Neuronal stem cell (in vitro differentiated cells): ENCODE data around the gene PRSS48. TPM values are rescaled to one million over a fixed set of nuclear protein-coding genes. Genes with fewer than 3 reads are reported as not detected.

ENCODE experiments used
- DNase-seq: peaks from one replicate; pipeline ENCODE4 v3.0.0-alpha.2; 2013; ENCODE audit warnings: low spot score
- H2AFZ ChIP-seq: one replicate; pipeline ENCODE4 v1.6.1; 2013; ENCODE audit warnings: mild to moderate bottlenecking, low read length, inconsistent platforms
- H2AK5ac ChIP-seq: 2 replicates; pipeline ENCODE4 v1.6.1; 2013; ENCODE audit warnings: low read depth, mild to moderate bottlenecking, inconsistent platforms, low read length, moderate library complexity, mixed read lengths
- H2BK120ac ChIP-seq: 2 replicates; pipeline ENCODE4 v1.6.1; 2013; ENCODE audit warnings: low read depth, mild to moderate bottlenecking, inconsistent platforms, low read length, moderate library complexity, mixed read lengths
- H2BK12ac ChIP-seq: one replicate; pipeline ENCODE4 v1.6.1; 2013; ENCODE audit warnings: low read length, inconsistent platforms
- H2BK15ac ChIP-seq: 2 replicates; pipeline ENCODE4 v1.6.1; 2013; ENCODE audit warnings: mild to moderate bottlenecking, low read length, inconsistent platforms, mixed read lengths
- H2BK5ac ChIP-seq: one replicate; pipeline ENCODE4 v1.6.1; 2013; ENCODE audit warnings: inconsistent platforms, mild to moderate bottlenecking, low read length, moderate library complexity
- H3K14ac ChIP-seq: one replicate; pipeline ENCODE4 v1.6.1; 2013; ENCODE audit warnings: low read length, inconsistent platforms
- H3K18ac ChIP-seq: 2 replicates; pipeline ENCODE4 v1.6.1; 2013; ENCODE audit warnings: low read length, inconsistent platforms
- H3K23ac ChIP-seq: 2 replicates; pipeline ENCODE4 v1.6.1; 2013; ENCODE audit warnings: low read depth, mild to moderate bottlenecking, mixed read lengths, low read length, inconsistent platforms; ENCODE audit not compliant: poor library complexity
- H3K27ac ChIP-seq: replicated peaks from 3 replicates; pipeline ENCODE4 v1.5.1; 2013; ENCODE audit warnings: low read length, inconsistent platforms
- H3K27me3 ChIP-seq, 3 experiments: 2 replicates each; pipeline ENCODE4 v1.6.1; 2013; ENCODE audit warnings: low read length in 3 of 3, mild to moderate bottlenecking in 2 of 3, inconsistent platforms in 1 of 3, low read depth in 1 of 3, mixed read lengths in 1 of 3, moderate library complexity in 1 of 3; ENCODE audit not compliant: control insufficient read depth in 3 of 3, insufficient read depth in 3 of 3
- H3K36me3 ChIP-seq, 2 donors: replicated peaks in 1 of 2; 2 replicates each; pipeline ENCODE4 v1.6.1; 2013; ENCODE audit warnings: low read length in 2 of 2; ENCODE audit not compliant: control insufficient read depth in 2 of 2, insufficient read depth in 2 of 2
- H3K4ac ChIP-seq: 2 replicates; pipeline ENCODE4 v1.6.1; 2013; ENCODE audit warnings: inconsistent platforms, mild to moderate bottlenecking, low read length, moderate library complexity
- H3K4me1 ChIP-seq, 2 donors: 1 replicate in 1 of 2; 2 replicates in 1 of 2; pipeline ENCODE4 v1.6.1; 2013; ENCODE audit warnings: low read length in 2 of 2, low read depth in 1 of 2; ENCODE audit not compliant: control insufficient read depth in 2 of 2, insufficient read depth in 1 of 2
- H3K4me2 ChIP-seq: one replicate; pipeline ENCODE4 v1.6.1; 2013; ENCODE audit warnings: mild to moderate bottlenecking, low read length, inconsistent platforms; ENCODE audit not compliant: insufficient read depth, poor library complexity, severe bottlenecking
- H3K4me3 ChIP-seq, 2 donors: 2 replicates each; pipeline ENCODE4 v1.5.1; 2013; ENCODE audit warnings: low read length in 2 of 2, mild to moderate bottlenecking in 2 of 2, inconsistent platforms in 1 of 2, moderate library complexity in 1 of 2
- H3K79me1 ChIP-seq: one replicate; pipeline ENCODE4 v1.6.1; 2013; ENCODE audit warnings: low read depth, mild to moderate bottlenecking, inconsistent platforms, low read length, moderate library complexity
- H3K9ac ChIP-seq: one replicate; pipeline ENCODE4 v1.6.1; 2013; ENCODE audit warnings: mild to moderate bottlenecking, low read depth, low read length, inconsistent platforms; ENCODE audit not compliant: poor library complexity
- H3K9me3 ChIP-seq, 2 donors: replicated peaks in 1 of 2; 2 replicates each; pipeline versions ENCODE3 to v1.6.1; 2013; ENCODE audit warnings: low read length in 2 of 2, mild to moderate bottlenecking in 2 of 2, inconsistent platforms in 1 of 2, low read depth in 1 of 2, mixed read lengths in 1 of 2, moderate library complexity in 1 of 2; ENCODE audit not compliant: control insufficient read depth in 2 of 2, insufficient read depth in 1 of 2
- H4K8ac ChIP-seq: one replicate; pipeline ENCODE4 v1.6.1; 2013; ENCODE audit warnings: low read depth, mild to moderate bottlenecking, inconsistent platforms, low read length, moderate library complexity
- H4K91ac ChIP-seq: one replicate; pipeline ENCODE4 v1.6.1; 2013; ENCODE audit warnings: low read length, low read depth, mild to moderate bottlenecking, inconsistent platforms; ENCODE audit not compliant: poor library complexity
- WGBS, 2 donors: extraction: QIAGEN DNeasy Blood & Tissue Kit; methylation state at CpG; one replicate each; pipeline ENCODE4 v1.1.7; 2013; ENCODE audit warnings: missing lambda C conversion rate in 2 of 2, mixed read lengths in 1 of 2; ENCODE audit not compliant: insufficient read length in 2 of 2, insufficient replicate concordance in 1 of 2; ENCODE audit errors: extremely low coverage in 2 of 2; 5-methylcytosine and 5-hydroxymethylcytosine counted together
- small RNA-seq: library from polyadenylated mRNA; stranded (forward); fragments of <200 nt; extraction: miRNeasy Mini kit (QIAGEN cat#:217004); gene quantifications from one replicate; pipeline ENCODE3, GENCODE V24; 2013; ENCODE audit not compliant: insufficient read depth

Gene PRSS48

GRCh38 chr4:151340751-151341385, 63.9 kb downstream of the PRSS48 start:
- Histone ChIP-seq H3K4ac (no peak overlapping the region), H2BK15ac (no peak overlapping the region), H4K8ac (no peak overlapping the region), H3K9me3 (no peaks in the 10 kb centered on the region), H2AK5ac (no peak overlapping the region), H3K9ac (no peak overlapping the region), H3K4me3 (no peak overlapping the region), H2BK120ac (no peak overlapping the region), H3K14ac (no peak overlapping the region), H2AFZ (no peak overlapping the region), H3K79me1 (no peaks in the 10 kb centered on the region), H3K4me2 (no peak overlapping the region), H3K4me1 (no peaks in the 10 kb centered on the region), H4K91ac (no peak overlapping the region), H3K27me3 (peaks cover 0 to 4% (median 0%) of the 10 kb centered on the region in 3 experiments), H2BK5ac (no peak overlapping the region), H3K27ac (no peak overlapping the region), H3K36me3 (no peaks in the 10 kb centered on the region), H3K18ac (no peak overlapping the region), H2BK12ac (no peak overlapping the region), H3K23ac (no peak overlapping the region)
- no peak for DNase-seq
- WGBS, 2 donors, result no CpG with 5 or more reads among the region's 5 CpGs

Small RNAs within 50 kb of the gene (small RNA-seq; reads per million reads assigned to genes)
- gene AC104819.2, result not detected
- gene RNU6-1282P, result not detected
